Measurements from ENCODE around the gene SLC1A2.
"Not testable (repeated sequence)": the region's sequence is repeated elsewhere in the genome, so short reads cannot be mapped to it uniquely, and the experiment has no call there.

Gene SLC1A2

DNA sequence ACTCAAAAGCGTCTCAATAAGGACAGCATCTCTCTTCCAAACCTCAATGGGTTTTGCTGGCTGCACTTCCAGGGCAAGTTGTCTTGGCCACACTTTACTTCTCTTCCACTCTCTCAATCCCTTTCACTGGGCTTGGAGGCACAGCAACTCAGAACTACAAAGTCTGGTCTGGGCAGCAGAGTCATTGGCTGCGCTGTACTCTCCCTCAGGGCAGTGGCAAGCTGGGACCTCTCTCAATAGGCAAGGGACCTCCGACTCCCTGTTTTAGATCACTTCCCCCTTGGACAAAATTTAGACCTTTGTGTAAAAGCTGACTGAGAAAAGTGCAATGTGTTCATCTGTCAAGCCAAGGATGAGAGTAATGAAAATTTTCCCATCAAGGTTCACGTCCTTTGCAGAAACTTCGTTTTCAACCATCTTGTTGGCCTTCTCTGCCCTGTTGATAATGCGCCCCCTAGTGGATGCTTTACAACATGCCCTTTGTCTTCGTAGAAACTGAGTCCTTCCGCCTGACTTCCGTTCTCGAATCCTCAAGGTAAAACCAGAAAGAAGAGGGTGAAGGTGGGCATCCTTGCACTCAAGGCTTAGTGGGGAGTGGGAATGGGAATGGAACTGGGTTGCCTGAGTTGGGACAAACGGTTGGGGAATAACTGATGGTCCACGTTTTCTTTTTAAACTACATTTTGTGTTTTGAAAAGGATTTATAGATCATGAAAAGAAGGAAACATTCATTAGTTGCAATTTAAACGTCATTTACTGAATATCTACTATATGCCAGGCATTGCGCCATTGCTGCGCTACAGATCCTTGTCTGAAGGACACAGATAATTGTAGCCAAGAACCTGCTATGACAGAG is 181.3 kb downstream of the SLC1A2 start:
- peak; percentile 66 to 75 for DNase-seq

DNA sequence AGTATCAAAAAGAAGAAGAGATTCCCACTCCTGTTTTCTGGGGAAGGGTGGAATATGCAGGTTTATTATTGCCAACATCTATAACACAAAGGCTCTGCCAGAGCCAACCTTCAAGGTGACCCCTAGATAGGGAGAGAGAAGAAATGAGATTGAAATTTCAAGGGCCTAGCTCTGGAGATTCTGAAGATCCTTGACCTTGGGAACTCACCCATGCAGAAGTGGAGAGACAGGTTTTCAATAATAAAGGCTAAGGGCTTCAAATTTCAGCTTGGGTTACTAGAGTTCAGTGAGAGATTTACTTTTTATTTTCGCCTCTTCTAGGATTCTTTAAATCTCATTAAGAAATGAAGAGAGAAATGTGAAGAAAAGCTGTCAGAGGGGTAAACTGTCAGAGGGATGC is 182.0 kb downstream of the SLC1A2 start:
- DNase-seq: no peak

DNA sequence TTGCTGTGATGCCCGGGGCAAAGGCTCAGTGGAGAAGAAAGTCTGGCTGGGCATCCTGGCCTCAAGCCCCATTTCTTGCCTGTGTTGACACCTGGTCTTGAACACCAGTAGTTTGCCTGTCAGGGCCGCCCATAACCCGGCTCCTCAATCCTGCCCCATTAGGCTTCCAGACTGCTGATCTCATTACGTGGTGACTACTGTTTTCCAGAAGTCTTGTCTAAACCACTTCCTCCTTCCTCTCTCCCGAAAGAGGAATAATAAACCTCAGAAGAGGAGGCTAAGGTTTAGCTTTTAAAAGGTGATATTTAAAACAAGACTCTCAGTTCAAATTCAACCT is 182.7 kb downstream of the SLC1A2 start:
- peak in 1 of 2 donors; percentile 51 for DNase-seq

DNA sequence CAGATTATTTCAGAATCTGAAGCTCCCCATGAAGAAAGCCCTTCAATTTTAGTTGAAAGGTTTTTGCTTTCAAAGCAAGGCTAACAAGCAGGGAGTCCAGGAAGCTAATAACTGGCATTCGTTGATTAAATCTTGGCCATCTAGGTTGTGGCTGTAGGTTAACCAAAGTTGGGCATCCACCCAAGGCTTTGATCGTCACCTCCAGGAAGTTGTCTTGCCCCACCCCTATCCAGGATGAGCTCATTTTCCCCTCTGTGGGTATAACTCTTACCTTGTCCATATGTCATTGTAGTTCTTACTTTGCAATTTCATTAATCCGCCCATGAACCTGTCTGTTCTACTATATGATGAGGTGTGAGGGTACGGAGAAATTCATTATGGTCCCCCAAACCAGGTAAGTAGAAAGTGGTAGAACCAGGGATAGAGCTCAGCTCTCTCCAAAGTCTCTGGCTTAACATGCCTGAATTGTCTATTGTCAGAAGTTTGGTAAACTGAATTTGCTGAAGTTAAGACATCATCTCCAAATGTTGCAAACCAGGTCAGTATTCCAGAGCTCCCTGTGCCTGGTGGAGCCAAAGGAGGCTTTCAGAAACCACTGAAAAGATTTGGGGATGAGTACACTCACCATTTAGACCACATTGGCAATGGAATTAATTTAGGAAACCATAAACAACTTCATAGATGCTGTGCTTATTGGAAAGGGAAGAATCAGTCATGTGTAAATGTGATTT is 183.3 kb downstream of the SLC1A2 start:
- peak; percentile 62 to 80 for DNase-seq

DNA sequence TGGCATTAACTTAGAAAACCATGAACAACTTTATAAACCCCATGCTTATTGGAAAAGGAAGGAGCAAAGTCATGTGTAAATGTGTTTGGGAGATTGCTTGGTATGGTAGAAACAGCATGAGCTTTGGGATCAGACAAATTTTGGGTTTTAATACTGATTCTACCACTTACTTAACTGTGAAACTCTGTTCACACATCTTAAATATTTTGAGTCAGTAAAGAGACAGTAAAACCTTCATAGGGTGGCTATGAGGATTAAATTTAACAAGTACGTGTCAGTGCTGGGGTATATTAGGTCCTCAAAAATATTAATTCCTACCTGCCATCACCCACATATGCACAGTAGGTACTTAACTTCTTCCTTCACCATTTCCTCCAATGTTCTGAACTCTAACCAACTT is 183.9 kb downstream of the SLC1A2 start:
- DNase-seq: no peak

DNA sequence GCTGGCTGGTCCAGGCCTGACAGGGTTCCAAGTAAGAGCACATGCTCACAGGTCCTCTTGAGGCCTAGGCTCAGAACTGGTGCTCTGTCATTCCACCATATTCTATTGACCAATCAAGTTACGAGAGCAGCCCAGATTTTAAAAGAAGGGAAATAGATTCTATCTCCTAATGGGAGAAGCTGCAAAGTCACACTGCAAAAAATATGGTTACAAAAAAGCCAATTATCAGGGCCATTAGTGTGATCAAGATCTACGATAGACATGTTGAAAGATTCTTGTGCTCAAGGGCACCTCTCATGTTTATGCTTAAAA is 184.2 kb downstream of the SLC1A2 start:
- no peak for DNase-seq

DNA sequence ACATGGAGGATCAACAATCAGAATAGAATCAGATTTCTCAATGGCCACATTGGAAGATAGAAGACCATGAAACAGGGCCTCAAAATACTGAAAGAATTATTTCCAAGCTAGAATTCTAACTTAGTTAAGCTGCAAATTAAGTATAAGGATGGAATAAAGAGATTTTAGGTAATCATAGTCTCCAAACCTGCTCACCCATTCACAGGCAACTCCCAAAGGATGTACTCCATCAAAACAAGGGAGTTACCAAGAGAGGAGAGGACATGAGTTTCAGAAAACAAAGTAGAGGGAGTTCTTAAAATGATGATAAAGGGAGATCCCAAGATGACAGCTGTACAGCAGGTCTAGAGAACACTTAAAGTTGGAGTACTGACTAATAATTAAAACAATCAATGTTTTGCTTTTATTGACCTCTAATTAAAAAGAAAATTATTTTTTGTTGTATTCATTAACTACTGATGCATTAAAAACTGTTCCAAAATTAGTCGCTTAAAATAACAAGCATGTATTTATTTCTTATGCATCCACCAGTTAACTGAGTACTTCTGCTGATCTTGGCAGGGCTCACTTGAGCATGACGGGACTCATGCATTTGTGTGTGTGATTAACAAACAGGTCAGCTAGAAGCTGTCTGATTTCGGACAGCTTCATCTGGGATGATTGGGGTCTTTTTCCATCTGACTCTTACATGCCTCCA is 184.8 kb downstream of the SLC1A2 start:
- no peak for DNase-seq

DNA sequence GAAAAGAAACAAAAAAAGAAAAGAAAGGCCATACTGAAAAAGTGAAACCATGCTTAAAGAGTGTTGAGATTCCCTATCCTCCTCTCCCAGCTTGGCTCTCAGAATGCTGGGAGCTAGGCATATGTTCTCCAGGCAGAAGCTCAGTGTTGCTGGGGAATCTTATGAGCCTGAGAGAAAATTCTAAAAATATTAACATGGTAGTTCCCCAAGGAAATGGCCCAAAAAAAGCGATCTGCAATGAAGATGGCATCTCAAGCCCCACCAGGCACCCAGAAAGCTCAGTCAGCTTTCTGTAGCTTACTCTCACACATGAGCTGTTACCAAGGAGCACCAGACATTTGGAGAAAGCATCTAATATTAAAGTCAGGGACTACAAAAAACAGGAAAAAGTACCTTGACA is 185.8 kb downstream of the SLC1A2 start:
- DNase-seq: no peak

DNA sequence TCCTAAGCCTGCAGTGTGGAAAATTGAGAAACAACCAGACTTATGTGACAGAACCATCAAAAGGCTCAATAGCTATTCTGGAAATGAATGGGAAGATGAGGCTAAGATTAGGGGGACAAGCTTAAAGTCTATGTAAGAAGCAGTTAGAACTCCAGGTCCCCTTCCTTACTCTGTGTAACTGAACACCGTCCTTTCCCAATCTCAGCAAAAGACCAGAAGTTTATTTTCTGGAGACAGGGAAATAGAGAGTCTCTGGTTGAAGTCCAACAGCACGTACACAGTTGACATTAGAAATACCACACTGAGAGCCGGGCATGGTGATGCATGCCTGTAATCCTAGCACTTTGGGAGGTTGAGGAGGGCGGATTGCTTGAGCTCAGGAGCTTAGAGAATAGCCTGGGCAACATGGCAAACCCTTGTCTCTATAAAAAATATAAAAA is 186.4 kb downstream of the SLC1A2 start:
- DNase-seq: no peak

DNA sequence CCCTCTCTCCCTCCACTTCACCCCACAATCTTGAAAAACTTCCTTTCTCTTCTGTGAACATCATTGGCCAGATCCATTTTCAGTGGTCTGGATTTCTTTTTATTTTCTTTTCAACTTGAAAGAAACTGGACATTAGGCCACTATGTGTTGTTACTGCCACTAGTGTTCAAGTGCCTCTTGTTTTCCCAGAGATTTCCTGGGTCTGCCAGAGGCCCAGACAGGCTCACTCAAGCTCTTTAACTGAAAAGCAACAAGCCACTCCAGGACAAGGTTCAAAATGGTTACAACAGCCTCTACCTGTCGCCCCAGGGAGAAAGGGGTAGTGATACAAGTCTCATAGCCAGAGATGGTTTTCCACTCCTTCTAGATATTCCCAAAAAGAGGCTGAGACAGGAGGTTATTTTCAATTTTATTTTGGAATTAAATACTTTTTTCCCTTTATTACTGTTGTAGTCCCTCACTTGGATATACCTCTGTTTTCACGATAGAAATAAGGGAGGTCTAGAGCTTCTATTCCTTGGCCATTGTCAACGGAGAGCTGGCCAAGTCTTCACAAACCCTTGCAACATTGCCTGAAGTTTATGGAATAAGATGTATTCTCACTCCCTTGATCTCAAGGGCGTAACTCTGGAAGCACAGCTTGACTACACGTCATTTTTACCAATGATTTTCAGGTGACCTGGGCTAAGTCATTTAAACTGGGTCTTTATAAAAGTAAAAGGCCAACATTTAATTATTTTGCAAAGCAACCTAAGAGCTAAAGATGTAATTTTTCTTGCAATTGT is 188.1 kb downstream of the SLC1A2 start:
- no peak for DNase-seq

DNA sequence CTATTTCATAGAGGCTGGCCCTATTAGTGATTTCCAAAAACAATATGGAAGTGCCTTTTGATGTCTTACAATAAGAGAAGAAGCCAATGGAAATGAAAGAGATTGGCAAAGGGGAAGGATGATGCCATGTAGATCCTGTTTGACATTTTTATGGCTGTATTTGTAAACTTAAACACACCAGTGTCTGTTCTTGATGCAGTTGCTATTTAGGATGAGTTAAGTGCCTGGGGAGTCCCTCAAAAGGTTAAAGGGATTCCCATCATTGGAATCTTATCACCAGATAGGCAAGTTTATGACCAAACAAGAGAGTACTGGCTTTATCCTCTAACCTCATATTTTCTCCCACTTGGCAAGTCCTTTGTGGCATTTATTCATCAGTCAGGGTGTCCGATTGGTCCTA is 189.0 kb downstream of the SLC1A2 start:
- no peak for DNase-seq

DNA sequence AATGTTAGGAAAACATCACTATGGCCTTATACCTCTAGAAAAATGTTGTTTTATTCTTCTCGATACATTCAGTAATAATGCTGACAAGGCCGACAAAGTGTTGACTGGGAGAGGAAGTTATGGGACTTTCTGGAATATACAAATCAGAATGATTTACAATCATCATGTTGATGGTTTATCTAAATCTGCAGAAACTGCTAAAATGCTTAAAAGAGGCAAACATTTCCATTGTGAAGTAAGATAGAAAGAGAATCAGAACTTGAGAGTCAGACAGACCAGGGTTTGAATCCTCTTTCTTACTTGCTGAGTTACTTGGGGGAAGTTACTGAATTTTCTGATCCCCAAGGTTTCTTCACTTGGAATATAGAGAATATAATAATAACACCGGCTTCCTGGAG is 191.0 kb downstream of the SLC1A2 start:
- DNase-seq: no peak

DNA sequence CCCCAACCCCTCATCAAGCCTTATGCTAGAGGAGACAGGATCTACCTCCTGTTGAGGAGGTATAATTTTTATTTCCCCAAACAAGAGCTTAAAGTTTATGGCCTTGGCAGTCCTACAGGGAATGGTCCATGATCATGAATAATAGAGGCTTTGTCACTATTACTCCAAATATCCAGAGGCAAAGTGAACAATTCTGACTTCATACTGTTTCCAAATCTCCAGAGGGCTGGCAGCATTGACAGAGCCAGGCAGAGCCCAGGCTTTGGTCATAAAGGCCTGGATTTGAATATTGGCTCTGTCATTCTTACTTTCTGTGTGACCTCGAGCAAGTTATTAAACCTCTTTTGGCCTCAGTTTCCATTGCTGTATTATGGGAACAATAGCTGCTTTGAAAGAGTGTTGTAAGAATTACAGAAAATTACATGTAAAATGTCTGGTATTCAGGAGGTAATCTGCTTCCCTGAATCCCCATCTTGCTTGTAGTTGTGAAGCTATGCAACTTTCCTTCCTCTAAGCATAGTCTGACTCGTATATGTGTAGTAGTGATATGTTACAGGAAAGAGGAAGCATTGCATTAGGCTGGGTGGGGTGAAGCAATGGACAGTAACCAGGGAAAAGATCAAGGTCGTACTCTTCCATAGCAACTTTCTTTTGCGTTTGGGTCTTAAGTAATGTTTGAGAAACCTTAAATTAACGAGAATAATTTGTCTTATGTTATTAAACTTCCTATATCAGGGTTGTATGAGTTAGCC is 191.6 kb downstream of the SLC1A2 start:
- peak in 1 of 2 donors; percentile 53 for DNase-seq

DNA sequence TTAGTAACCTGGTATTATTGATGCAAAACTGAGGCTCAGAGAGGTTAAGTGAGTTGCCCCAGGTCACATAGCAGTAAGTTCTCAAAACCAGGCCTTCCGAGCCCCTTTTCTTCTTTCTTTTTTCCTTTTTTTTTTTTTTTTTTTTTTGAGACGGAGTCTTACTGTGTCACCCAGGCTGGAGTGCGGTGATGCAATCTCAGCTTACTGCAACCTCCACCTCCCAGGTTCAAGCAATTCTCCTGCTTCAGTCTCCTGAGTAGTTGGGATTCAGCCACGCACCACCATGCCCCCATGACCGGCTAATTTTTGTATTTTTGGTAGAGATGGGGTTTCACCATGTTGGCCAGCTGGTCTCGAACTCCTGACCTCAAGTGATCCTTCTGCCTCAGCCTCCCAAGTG is 192.6 kb downstream of the SLC1A2 start:
- not testable (repeated sequence) for DNase-seq

DNA sequence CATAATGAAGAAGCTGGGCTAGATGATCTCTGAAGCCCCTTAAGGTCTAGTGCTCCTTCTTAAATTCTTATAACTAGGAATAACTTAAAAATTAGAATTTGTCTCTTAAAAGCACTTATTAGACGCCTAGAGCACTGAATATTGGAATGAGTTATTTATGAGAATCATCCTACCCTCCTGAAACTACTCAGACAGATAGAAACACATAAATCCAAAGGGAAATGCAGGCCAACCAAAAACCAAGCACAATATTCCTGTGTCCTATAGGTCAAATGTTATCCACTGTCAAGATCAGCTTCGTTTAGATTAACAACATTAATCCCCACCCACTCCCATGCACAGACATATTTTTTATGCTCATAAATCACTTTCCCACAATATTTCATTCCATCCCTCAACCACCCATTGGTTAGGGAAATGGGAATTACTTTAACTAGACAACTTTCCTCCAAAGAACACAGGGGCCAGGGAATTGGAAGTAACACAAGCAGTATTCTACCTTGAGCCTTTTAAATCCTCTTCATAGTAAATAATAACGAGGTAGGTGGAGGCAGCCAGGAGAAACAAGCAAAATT is 193.3 kb downstream of the SLC1A2 start:
- DNase-seq: no peak

DNA sequence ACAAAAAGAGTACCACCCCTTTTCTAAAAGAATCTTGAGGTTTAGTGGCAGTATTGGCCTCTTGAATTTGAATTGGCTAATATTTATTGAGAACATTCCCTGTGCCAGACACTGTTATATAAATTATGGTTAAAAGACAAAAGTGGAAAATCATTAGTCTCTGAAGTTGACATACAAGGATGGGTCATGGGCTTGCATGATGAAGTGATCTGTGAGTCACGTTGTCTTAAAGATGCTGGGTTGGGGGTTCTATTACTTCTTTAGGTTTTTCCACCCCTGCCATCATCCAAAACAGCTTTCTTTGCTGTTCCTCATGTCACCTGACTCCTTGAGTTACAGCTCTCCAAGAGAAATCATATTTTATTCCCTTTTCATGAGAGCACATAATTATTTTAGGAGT is 195.4 kb downstream of the SLC1A2 start:
- DNase-seq: no peak

DNA sequence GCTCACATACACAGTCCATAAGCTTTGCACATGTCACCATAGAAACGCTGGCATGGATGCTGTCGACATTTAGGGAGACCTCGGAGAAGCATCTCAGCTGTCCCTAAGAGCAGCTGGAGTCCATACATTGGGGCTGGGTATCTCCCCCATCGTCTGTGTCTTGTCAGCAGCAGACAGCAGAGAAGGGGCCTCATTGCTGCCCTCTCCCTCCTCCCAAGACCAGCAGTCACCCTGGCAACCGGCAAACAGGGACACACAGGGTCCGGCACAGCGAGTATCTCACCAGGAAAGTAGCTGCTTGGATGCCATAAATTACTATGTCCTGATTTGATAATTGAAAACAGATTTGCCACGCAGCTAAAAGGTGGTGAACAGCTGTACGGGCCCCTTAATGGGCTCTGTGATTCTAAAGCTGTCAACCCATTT is 196.0 kb downstream of the SLC1A2 start:
- DNase-seq: no peak

DNA sequence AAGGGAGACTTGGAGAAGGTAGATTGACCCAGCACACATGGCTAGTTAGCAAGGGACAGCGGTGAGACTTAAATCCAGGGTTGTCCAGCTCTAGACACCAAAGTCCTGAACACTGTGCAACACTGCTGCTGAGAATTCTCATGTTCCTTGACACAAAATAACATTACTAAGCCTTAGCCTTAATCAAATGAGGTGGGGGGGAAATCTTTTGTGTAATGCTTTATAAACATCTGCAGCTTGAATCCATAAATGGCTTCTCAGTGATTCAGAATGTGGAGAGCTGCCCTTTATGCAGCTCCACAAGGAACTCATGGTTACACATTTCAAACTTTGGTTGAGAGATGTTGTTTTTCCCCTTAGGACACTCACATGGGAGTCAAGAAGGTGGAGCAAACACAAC is 200.4 kb downstream of the SLC1A2 start:
- no peak for DNase-seq

DNA sequence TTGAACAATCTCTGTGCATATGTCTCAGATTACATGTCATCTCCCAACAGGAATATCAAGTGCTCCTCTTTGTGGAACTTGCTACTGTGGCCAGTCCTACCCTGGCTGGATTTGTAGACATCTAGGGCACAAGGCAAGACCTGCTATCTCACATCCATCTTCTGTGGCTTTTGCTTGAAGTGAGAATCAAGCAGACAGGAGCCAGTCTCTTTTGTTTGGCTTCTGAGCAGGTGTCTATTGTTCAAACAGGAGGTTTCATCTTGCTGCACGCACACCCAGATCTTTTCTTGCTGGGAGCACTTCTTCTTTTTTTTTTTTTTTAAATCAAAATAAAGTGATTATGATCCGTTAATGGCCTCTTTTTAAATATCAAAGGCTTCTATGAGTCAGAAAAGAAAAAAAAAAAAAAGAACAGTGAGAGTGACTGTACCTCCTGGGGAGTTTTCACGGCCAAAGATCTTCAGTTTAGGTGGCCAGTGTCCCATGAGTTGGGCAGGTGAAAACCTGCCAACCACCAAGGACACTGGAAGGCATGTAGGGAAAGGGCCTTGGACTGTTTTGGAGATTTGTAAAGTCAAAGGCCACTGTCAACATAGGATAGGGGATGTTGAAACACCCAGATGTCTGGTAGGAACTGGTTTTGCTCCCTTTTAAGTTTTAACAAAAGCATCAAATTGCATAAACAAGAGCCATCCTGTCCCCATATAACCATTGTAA is 202.2 kb downstream of the SLC1A2 start:
- peak; percentile 47 to 61 for DNase-seq

DNA sequence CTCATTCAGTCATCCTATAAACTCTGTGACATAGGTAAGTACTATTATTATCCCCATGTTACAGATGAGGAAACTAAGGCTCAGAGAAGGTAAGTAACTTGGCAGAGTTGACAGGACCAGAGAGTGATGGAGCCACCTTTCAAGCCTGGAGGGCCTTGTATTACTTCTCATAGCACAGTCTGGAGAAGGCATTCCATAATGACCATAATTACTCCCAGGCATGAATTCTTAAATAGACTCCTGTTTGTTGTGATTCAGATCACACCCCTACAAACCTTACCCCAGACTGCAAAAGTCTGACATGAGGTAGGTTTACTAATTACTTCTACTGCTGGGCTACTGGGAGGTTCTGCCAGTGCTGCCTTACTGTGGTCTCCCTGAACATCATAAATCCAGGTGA is 203.4 kb downstream of the SLC1A2 start:
- DNase-seq: no peak

DNA sequence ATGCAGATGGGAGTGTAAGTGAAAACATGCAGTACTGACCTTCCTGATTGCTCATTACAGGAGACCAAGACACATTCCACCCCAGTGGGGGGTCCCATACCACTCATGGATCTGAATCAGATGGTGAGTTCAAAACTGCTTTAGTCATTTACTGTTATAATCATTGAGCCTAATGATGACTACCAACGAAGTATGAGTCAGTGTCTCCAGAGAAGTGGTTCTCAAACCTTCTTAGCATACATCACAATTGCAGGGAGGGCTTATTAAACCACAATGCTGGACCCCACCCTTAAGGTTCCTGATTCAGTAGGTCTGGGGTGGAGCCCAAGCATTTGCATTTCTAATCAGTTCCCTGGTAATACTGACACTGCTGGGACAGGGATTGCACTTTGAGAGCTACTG is 204.6 kb downstream of the SLC1A2 start:
- DNase-seq: peak; percentile 61 to 80
